Amygdala (tissue), 56 donors: Measurements from ENCODE around the gene NCOA5.
A peak's percentile ranks its signal among the peaks of the same experiment; 100 is the strongest.

Source experiments
- DNase-seq, 56 donors: peaks; one replicate each; lab custom pipeline; 2025; lab: John Stamatoyannopoulos, UW

NCOA5 gene

DNA sequence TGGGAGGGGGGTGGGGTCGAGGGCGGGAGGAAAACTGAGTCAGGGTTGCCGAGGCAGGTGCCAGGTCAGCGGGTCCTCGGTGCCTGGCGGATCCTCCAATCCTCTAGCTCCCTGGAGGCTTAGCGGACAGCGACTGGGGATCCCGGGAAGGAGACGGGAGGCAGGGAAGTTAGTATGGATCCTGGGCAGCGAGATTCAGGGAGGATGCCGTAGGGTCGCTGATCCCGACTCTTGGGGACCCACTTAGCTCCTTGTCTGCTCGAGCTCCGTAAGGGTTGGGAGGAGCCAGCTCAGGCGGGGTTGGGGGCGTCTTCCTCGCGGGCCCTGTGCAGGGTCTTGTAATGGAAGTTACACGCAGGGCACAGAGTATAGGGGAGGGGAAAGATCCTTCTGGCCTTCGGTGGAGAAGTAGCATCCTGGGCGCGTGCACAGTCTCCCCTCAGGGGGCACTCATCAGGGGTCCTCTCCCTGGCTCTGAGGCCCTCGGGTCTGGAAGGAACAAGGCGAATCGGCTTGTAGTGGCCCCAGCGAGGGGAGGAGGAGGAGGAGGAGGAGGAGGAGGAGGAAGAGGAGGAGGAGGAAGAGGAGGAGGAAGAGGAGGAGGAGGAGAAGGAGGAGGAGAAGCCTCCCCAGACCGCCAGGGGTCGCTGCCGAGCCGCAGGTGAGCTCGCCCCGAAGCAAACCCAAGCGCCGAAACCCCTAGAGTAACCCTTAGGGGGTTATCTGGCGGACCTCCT, 67.2 kb downstream of the NCOA5 start:
- DNase-seq, result peak in 42 of 56 donors; percentile 13 to 75 (median 37)

DNA sequence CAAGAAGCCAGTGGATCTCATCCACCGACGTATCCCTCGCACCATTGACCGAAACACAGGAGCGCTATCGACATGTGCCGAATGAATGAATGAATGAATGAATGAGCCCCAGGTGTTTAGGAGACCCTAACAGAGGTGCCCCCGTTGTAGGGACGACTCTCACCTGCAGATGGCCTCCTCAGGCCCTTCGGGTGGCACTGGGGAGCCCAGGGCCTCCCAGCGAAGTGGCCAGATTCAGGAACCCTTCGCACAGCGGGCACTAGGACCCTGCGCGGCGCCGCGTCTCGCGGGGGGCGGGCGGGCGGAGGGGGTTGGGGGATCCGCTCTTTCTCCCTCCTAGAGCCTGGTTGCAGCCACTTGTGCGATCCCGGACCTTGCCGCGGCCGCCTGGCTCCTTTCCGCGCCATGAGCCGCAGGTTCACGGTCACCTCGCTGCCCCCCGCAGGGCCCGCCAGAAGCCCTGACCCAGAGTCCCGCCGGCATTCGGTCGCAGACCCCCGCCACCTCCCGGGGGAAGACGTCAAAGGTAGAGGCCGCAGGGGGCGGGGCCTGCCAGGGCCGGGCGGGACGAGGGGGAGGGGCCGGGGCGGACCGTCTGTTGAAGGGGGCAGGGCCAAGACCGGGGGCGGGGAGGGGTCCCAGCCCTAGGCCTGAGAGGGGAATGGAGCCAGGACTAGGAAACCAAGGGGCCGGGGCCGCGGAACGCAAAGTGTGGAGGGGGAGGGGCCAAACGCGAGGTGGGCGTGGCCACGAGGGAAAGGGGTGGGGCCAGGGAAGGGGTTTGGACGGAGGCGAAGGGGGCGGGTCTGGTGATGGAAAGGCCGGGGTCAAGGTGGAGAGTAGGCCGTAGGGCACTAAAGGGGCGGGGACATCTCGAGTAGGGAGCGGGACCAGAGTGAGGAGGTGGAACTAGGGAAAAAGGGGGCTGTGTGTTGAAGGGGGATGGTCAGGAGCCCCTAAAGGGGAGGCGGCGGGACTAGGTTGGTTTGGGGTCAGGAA, 68.1 kb downstream of the NCOA5 start:
- peak in 41 of 56 donors; percentile 7 to 76 (median 55) for DNase-seq

DNA sequence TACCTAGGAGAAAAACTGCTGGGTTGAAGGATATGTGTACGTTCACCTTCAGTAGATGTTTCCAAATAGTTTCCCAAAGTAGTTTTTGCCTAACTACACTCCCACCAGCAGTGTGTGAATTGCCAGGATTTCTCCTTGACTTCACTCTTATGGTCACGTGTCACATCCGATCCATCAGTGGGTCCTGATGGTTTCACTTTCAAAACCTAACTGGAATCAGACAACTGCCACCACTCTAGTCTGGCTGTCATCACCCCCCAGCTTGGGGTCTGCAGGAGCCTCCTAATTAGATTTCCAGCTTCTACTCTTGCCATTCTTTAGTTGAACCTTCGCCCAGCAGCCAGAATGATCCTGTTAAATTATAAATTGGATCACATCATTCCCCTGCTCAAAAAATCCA, 69.2 kb downstream of the NCOA5 start:
- no peak for DNase-seq

DNA sequence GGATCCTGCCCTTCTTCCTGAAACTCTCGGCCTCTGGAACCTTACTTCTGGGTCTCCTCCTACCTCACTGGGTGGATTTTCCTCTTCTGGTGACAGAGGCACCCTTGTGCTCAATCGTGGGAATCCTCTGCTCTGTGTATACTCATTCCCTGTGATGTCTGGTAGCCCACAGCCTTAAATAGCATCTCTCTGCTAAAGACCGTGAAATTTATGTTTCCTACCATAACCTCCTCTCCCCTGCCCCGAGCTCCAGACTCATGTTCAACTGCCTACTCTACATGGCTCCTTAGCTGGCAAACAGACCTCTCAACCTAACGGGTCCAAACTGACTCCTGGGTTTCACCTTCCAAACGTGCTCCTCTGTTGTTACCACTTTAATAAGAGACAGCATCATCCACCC, 71.2 kb downstream of the NCOA5 start:
- no peak for DNase-seq

DNA sequence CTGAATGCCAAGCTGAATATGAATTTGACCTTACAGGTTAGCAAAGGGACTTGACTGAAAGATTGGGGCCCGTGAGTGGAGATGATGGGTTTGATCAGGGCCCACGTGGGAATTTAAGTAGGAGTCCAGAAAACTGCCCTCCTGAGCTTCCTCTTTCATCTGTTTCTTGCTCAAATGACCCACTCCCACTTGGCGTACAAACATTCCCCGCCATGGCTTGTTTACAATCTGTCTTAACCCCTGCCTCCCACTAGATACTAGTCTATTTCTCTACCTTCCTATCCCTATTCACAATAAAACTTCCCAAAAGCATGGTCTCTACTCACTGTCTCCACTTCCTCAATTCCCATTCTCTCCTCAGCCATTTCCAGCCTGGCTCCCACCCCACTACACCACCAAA, 71.7 kb downstream of the NCOA5 start:
- DNase-seq, result no peak

DNA sequence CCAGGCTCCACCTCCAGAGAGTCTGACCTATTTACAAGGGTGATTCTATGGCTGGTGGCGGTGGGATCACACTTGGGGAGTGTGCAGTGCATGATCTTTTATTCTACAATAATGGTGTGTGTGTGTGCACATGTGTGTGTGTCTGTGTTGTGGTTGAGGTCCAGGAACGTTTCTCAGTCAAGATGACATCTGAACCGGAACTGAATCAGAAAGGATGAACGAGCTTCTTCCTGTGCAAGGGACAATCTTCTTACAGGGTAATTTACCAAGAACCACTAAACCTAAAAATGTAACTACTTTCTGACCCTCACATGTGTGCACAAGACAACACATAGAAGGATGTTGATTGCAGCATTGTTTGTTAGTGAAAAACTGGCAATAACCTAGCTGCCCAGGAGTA, 72.5 kb downstream of the NCOA5 start:
- no peak for DNase-seq

DNA sequence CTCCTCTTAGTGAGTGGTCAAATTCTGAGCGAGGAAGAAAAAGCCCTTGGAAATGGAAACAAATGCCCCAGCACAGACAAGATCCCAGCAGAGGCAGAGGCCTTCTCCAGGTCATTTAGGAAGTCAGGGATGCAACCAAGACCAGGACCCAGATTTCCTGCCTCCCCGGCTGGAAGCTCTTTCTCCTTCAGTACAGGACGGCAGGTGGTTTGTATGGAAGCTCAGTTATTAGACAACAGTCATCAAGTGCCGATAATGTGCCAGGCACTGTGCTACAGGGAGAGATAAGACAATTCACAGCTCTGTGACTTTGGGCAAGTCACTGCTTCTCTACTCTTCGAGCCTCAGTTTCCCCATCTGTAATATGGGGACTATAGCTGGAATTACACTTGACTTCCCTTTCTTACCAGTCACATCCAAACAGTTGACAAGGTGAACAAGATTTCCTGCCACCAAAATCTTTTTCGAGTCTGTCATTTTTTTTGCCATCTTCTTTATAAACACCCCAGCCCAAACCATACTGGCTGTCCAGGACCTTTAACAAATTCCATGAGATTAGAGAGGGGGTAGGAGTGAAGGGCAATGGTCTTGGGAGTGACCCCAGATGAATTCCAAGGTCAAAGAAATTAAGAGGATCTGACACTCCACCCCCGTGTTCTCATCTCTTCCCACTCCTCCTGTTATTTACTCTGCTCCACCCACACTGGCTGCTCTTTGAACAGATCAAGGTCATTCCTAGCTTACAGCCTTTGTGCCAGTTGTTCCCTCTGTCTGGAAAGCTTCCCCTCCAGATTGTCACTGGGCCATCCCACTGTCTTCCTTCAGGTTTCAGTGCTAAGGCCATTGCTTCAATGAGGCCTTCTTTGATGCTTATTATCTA, 75.0 kb downstream of the NCOA5 start:
- DNase-seq, result no peak

DNA sequence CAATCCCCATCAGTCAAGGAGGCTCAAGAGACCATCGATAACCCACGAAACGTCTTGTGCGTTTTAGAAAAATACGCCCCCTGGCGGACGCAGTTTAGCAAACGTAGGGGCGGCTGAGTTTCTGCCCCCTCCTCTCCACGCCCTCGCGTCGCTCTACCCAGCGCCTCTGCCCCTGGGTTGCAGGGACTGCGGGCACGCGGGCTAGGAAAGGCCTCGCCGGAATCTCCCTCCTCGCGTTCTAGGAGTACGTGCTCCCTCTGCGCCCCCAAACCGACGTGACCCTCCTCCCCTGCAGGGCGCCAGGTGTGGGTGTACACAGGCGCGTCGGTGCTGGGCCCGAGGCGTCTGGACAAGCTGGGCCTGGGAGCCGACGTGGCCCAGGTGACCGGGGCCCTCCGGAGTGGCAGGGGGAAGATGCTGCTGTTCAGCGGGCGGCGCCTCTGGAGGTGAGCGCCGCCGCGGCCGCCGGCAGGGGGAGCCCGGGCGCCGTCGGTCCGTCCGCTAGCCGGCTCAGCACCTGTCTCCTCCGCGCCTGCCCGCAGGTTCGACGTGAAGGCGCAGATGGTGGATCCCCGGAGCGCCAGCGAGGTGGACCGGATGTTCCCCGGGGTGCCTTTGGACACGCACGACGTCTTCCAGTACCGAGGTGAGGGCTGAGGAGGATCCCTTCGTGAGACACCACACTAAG, 75.8 kb downstream of the NCOA5 start:
- DNase-seq, result peak in 6 of 56 donors; percentile 10 to 32 (median 16)

DNA sequence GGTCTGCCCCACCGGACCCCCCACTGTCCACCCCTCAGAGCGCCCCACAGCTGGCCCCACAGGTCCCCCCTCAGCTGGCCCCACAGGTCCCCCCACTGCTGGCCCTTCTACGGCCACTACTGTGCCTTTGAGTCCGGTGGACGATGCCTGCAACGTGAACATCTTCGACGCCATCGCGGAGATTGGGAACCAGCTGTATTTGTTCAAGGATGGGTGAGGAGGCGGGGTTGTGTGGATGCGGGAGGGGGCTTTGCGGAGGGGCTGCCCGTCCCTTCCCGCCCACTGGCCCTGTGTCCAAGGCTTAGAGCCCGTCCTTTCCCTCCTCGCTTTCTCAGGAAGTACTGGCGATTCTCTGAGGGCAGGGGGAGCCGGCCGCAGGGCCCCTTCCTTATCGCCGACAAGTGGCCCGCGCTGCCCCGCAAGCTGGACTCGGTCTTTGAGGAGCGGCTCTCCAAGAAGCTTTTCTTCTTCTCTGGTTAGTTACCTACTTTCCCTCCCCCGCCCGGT, 76.4 kb downstream of the NCOA5 start:
- no peak for DNase-seq

DNA sequence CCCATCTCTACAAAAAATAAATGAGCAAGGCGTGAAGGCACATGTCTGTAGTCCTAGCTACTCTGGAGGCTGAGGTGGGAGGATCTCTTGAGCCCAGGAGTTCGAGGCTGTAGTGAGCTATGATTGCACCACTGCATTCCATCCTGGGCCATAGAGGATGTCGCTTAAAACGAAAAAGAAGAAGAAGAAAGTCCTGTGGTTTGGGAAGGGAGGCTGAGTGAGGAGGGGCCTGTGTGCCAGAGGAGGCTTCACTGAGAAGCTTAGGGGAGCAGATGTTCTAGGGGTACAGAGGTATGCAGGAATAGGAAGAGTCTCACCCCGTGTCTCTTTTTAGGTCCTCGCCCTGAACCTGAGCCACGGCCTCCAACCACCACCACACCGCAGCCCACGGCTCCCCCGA, 76.8 kb downstream of the NCOA5 start:
- DNase-seq, result no peak

DNA sequence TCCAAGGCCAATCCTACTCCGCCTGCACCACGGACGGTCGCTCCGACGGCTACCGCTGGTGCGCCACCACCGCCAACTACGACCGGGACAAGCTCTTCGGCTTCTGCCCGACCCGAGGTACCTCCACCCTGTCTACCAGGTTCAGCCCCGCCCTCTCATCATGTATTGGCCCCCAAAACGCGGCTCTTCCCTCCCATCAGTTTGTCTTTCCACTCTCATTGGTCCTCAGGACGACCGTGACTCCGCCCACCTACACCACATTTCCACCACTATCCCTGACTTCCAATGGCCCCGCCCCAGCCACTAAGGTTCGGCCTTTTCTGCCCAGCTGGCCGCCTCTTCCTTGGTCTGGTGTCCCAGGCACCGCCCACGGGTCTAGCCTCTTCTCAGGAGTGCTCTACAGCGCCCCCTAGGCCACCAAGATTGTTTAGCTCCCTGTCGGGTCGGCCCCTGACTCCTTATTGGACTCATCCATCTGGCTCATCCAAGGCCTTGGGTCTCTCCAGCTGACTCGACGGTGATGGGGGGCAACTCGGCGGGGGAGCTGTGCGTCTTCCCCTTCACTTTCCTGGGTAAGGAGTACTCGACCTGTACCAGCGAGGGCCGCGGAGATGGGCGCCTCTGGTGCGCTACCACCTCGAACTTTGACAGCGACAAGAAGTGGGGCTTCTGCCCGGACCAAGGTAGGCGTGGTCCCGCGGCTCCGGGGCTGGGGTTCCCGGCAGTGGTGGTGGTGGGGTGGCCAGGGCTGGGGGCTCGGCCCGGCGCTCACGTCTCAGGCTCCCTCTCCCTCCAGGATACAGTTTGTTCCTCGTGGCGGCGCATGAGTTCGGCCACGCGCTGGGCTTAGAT, 77.9 kb downstream of the NCOA5 start:
- DNase-seq, result no peak
